Loucy (cell line): Measurements from ENCODE around the gene ODAD3.

Source experiments
- EZH2phosphoT487 ChIP-seq: fragments of 200-600 bp; IDR thresholded peaks from 2 replicates; pipeline ENCODE4 v1.6.1; 2018; ENCODE audit warnings: antibody characterized with exemption, mild to moderate bottlenecking, moderate library complexity, borderline replicate concordance
- TF ChIP-seq, protein P1 (sequence below): fragments of 200-600 bp; sonication (generic); conservative IDR thresholded peaks from 2 replicates; pipeline ENCODE4 v1.5.1; 2014; ENCODE audit warnings: mild to moderate bottlenecking, antibody characterized with exemption, low read length

DNA sequence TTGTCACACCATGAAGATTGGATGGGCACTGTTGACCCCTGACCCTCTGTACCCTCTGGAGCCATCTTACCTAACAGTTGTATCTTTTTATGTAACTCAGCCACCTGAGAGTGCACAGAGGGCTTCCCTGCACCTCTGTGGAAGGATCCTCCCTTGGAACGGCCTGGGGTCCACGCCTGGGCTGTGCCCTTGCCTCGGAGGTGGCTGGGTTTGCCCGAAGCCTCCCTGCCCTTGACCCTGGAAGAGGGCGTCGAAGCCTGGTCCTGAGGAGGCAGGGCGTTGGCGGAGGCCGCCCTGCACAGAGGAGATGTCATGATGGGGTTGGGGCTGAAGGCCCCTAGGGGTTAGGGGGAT lies 241 bp downstream of the ODAD3 start:
- TF ChIP-seq, protein P1, sequence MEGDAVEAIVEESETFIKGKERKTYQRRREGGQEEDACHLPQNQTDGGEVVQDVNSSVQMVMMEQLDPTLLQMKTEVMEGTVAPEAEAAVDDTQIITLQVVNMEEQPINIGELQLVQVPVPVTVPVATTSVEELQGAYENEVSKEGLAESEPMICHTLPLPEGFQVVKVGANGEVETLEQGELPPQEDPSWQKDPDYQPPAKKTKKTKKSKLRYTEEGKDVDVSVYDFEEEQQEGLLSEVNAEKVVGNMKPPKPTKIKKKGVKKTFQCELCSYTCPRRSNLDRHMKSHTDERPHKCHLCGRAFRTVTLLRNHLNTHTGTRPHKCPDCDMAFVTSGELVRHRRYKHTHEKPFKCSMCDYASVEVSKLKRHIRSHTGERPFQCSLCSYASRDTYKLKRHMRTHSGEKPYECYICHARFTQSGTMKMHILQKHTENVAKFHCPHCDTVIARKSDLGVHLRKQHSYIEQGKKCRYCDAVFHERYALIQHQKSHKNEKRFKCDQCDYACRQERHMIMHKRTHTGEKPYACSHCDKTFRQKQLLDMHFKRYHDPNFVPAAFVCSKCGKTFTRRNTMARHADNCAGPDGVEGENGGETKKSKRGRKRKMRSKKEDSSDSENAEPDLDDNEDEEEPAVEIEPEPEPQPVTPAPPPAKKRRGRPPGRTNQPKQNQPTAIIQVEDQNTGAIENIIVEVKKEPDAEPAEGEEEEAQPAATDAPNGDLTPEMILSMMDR = no peak
- no peak for TF ChIP-seq EZH2phosphoT487
